K562 treated with DMSO at 1 percent for 48 hours (cell line): ENCODE data around the gene ZMYM5. TPM values are rescaled to one million over a fixed set of nuclear protein-coding genes. Genes with fewer than 3 reads are reported as not detected.

Experiments
- total RNA-seq: library from RNA; unstranded; fragments of 300-600 nt; gene quantifications from 2 replicates; pipeline ENCODE4 v1.2.3, GENCODE V29; 2022; ENCODE audit warnings: low replicate concordance; ENCODE audit errors: extremely low read depth

ZMYM5 gene
- total RNA-seq, result not detected in 2 replicates

GRCh38 chr13:19863323-19864023 lies at the start of gene ZMYM5:
Gene ZMYM5 (minus strand): TSS chr13:19863649. CDS start chr13:19852180, 11,469 bp downstream.

GRCh38 chr13:19782727-19783682 lies 80.4 kb downstream of the ZMYM5 start, which contains the start of gene PSPC1:
Gene PSPC1 (minus strand): TSS chr13:19782945. CDS start chr13:19782757, 188 bp downstream.

Other genes starting within 250 kb of the ZMYM5 start
- gene MPHOSPH8, start 230.0 kb downstream of the ZMYM5 start, total RNA-seq, result not detected in 2 replicates
- not detected in 2 replicates for gene PSPC1, start 80.7 kb downstream of the ZMYM5 start, total RNA-seq
- not detected in 2 replicates for gene ZMYM2, start 95.1 kb upstream of the ZMYM5 start, total RNA-seq